Ishikawa (cell line): Measurements from ENCODE around the gene ADM5.
A peak's percentile ranks its signal among the peaks of the same experiment; 100 is the strongest.

Source experiments
- CEBPB ChIP-seq: IDR thresholded peaks from 2 replicates; pipeline ENCODE4 v1.6.1; 2012
- CREB1 ChIP-seq: IDR thresholded peaks from 2 replicates; pipeline ENCODE4 v1.6.1; 2012; ENCODE audit warnings: low read depth
- EGR1 ChIP-seq: IDR thresholded peaks from 2 replicates; pipeline ENCODE4 v1.6.1; 2012
- EP300 ChIP-seq: IDR thresholded peaks from 2 replicates; pipeline ENCODE4 v1.6.1; 2012; ENCODE audit warnings: borderline replicate concordance
- FOXM1 ChIP-seq: IDR thresholded peaks from 2 replicates; pipeline ENCODE4 v1.6.1; 2012; ENCODE audit warnings: low read depth, borderline replicate concordance
- MAX ChIP-seq: IDR thresholded peaks from 2 replicates; pipeline ENCODE4 v1.6.1; 2012
- NFIC ChIP-seq: IDR thresholded peaks from 2 replicates; pipeline ENCODE4 v1.6.1; 2012
- RAD21 ChIP-seq: IDR thresholded peaks from 2 replicates; pipeline ENCODE4 v1.6.1; 2012; ENCODE audit warnings: low read depth
- TAF1 ChIP-seq: IDR thresholded peaks from 2 replicates; pipeline ENCODE4 v1.6.1; 2012; ENCODE audit warnings: low read depth, mild to moderate bottlenecking
- TCF12 ChIP-seq: IDR thresholded peaks from 2 replicates; pipeline ENCODE4 v1.6.1; 2012; ENCODE audit warnings: low read depth
- TEAD4 ChIP-seq: IDR thresholded peaks from 2 replicates; pipeline ENCODE4 v1.6.1; 2012
- YY1 ChIP-seq: IDR thresholded peaks from 2 replicates; pipeline ENCODE4 v1.6.1; 2012; ENCODE audit warnings: low read depth
- ZBTB7A ChIP-seq: IDR thresholded peaks from 2 replicates; pipeline ENCODE4 v1.6.1; 2012; ENCODE audit warnings: low read depth
- TF ChIP-seq, protein P1 (sequence below): IDR thresholded peaks from 2 replicates; pipeline ENCODE4 v1.6.1; 2012; ENCODE audit warnings: low read depth, mild to moderate bottlenecking
- TF ChIP-seq, protein P2 (sequence below): IDR thresholded peaks from 2 replicates; pipeline ENCODE4 v1.6.1; 2012

ADM5 gene

GRCh38 chr19:49678985-49679770 is 10.2 kb upstream of the ADM5 start:
- no peak for TF ChIP-seq FOXM1
- peak; percentile 52; the same call in 1 of the 2 replicates for TF ChIP-seq ZBTB7A

GRCh38 chr19:49679771-49680413 is 9.5 kb upstream of the ADM5 start:
- TF ChIP-seq NFIC (no peak), EP300 (no peak), TEAD4 (no peak), MAX (no peak), EGR1 (no peak), YY1 (no peak), CREB1 (no peak), CEBPB (no peak), TAF1 (no peak), ZBTB7A (no peak), FOXM1 (no peak), TCF12 (no peak), RAD21 (no peak)
- TF ChIP-seq, protein P1, sequence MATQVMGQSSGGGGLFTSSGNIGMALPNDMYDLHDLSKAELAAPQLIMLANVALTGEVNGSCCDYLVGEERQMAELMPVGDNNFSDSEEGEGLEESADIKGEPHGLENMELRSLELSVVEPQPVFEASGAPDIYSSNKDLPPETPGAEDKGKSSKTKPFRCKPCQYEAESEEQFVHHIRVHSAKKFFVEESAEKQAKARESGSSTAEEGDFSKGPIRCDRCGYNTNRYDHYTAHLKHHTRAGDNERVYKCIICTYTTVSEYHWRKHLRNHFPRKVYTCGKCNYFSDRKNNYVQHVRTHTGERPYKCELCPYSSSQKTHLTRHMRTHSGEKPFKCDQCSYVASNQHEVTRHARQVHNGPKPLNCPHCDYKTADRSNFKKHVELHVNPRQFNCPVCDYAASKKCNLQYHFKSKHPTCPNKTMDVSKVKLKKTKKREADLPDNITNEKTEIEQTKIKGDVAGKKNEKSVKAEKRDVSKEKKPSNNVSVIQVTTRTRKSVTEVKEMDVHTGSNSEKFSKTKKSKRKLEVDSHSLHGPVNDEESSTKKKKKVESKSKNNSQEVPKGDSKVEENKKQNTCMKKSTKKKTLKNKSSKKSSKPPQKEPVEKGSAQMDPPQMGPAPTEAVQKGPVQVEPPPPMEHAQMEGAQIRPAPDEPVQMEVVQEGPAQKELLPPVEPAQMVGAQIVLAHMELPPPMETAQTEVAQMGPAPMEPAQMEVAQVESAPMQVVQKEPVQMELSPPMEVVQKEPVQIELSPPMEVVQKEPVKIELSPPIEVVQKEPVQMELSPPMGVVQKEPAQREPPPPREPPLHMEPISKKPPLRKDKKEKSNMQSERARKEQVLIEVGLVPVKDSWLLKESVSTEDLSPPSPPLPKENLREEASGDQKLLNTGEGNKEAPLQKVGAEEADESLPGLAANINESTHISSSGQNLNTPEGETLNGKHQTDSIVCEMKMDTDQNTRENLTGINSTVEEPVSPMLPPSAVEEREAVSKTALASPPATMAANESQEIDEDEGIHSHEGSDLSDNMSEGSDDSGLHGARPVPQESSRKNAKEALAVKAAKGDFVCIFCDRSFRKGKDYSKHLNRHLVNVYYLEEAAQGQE = no peak
- TF ChIP-seq, protein P2, sequence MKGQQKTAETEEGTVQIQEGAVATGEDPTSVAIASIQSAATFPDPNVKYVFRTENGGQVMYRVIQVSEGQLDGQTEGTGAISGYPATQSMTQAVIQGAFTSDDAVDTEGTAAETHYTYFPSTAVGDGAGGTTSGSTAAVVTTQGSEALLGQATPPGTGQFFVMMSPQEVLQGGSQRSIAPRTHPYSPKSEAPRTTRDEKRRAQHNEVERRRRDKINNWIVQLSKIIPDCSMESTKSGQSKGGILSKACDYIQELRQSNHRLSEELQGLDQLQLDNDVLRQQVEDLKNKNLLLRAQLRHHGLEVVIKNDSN = no peak

DNA sequence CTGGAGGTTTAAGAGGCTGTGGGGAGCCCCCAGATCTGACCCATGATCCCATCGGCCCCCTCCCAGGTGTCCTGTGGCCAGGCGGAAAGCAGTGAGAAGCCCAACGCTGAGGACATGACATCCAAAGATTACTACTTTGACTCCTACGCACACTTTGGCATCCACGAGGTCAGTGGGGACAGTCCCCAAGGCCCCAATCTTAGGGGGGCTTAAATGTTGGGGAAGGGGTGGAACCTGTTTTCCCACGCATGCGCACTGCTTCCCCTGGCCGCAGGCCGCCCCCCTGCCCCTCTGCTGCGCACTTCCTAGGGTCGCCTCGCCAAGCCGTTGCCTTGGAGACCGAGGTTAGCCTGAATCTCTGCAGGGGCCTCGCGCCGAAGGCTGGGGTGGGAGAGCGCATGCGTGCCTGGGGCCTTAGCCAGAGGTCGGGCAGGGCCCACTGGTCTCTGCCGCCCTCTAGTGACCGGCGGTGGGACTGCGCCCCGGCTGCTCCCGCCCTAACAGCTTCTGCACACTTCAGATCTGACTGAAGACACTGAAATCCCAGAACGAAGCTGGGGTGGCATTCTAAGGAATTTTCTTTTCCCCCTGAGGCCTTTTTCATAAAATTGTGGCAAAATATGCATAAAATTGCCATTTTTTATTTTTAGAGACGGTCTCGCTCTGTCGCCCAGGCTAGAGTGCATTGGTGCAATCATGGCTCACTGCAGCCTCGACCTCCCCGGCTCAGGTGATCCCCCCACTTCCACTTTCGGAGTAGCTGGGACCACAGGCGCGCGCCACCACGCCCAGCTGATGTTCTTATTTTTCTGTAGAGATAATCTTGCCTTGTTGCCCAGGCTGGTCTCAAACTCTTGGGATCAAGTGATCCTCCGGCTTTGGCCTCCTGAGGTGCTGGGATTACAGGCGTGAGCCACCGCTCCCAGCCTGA is 8.7 kb upstream of the ADM5 start:
- TF ChIP-seq CEBPB (no peak), RAD21 (peak; percentile 69), MAX (peak; percentile 73)

GRCh38 chr19:49681830-49682229 is 7.6 kb upstream of the ADM5 start:
- no peak for TF ChIP-seq FOXM1
- no peak for TF ChIP-seq YY1
- no peak for TF ChIP-seq EGR1
- TF ChIP-seq CEBPB = no peak
- no peak for TF ChIP-seq TEAD4
- TF ChIP-seq TAF1 = no peak
- no peak for TF ChIP-seq RAD21
- TF ChIP-seq, protein P1 = no peak

DNA sequence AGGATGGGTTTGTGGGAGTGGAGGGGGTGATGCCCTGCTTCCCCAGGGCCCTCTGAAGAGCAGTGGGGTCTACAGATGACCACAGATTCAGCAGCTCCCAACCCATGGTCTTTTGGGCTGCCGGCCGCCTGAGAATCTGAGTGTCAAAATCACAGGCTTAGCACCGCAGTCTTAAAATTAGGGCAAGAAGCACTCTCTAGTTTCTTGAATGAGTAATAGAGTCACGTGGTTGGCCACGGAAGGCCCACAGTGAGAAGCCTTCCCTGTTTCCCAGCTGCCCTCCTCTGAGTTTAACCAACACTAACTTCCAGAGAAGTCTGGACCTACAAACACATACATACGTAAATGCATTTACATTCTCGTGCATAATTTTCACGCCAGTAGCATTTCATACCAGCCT is 7.1 kb upstream of the ADM5 start:
- TF ChIP-seq NFIC (no peak), TAF1 (no peak), MAX (no peak), CEBPB (no peak), EP300 (no peak), ZBTB7A (no peak), RAD21 (no peak), TEAD4 (no peak), YY1 (no peak), FOXM1 (no peak), TCF12 (no peak), CREB1 (no peak), EGR1 (no peak)
- TF ChIP-seq, protein P1 = no peak
- TF ChIP-seq, protein P2 = no peak
